ENCODE data around the gene PFDN5. TPM values are rescaled to one million over a fixed set of nuclear protein-coding genes. Genes with fewer than 3 reads are reported as not detected.

The PFDN5 gene
- total and polyA plus RNA-seq, 9 of the 15 experiments (the other 6 are each of a cell fraction or from before 2014, with no cell fraction given), result 361 to 1,636 (median 742) TPM

GRCh38 chr12:53295070-53295890 lies at the start of gene PFDN5 (continued):
- TF ChIP-seq POLR2H (tag; IDR thresholded peaks at IDR 0.05; ENCODE audit: low read depth) (peak; percentile 75), SMARCE1 (IDR thresholded peaks at IDR 0.05) (peak; percentile 12; the same call in 1 of the 2 replicates), TEAD4 (IDR thresholded peaks at IDR 0.05; ENCODE audit: low read length) (no peak), TEAD4 (CRISPR knock-in tag; IDR thresholded peaks at IDR 0.05; ENCODE audit: borderline replicate concordance) (no peak), ZNF253 (CRISPR knock-in tag; conservative IDR thresholded peaks at IDR 0.05) (no peak), RBM34 (IDR thresholded peaks at IDR 0.05; ENCODE audit: borderline replicate concordance, insufficient read depth, low read length) (no peak), ZBTB33 (CRISPR knock-in tag; IDR thresholded peaks at IDR 0.05) (no peak), ELK1 (CRISPR knock-in tag; IDR thresholded peaks at IDR 0.05) (no peak), ZFP91 (CRISPR knock-in tag; IDR thresholded peaks at IDR 0.05) (no peak), CBX5 (IDR thresholded peaks at IDR 0.05; ENCODE audit: borderline replicate concordance, low read depth) (no peak), TBP (optimal IDR thresholded peaks at IDR 0.05; ENCODE audit: low read depth, low read length) (peak; percentile 84), PHF21A (IDR thresholded peaks at IDR 0.05; ENCODE audit: borderline replicate concordance, low read depth) (no peak), MBD2 (IDR thresholded peaks at IDR 0.05; ENCODE audit: borderline replicate concordance, low read depth) (no peak), HDGF (IDR thresholded peaks at IDR 0.05) (no peak), DNMT1 (IDR thresholded peaks at IDR 0.05) (no peak), POLR2A (conservative IDR thresholded peaks at IDR 0.05) (peak; percentile 92), CREM (IDR thresholded peaks at IDR 0.05; ENCODE audit: low read depth) (peak; percentile 93), XRCC3 (IDR thresholded peaks at IDR 0.05) (no peak)
- TF ChIP-seq, protein P1, sequence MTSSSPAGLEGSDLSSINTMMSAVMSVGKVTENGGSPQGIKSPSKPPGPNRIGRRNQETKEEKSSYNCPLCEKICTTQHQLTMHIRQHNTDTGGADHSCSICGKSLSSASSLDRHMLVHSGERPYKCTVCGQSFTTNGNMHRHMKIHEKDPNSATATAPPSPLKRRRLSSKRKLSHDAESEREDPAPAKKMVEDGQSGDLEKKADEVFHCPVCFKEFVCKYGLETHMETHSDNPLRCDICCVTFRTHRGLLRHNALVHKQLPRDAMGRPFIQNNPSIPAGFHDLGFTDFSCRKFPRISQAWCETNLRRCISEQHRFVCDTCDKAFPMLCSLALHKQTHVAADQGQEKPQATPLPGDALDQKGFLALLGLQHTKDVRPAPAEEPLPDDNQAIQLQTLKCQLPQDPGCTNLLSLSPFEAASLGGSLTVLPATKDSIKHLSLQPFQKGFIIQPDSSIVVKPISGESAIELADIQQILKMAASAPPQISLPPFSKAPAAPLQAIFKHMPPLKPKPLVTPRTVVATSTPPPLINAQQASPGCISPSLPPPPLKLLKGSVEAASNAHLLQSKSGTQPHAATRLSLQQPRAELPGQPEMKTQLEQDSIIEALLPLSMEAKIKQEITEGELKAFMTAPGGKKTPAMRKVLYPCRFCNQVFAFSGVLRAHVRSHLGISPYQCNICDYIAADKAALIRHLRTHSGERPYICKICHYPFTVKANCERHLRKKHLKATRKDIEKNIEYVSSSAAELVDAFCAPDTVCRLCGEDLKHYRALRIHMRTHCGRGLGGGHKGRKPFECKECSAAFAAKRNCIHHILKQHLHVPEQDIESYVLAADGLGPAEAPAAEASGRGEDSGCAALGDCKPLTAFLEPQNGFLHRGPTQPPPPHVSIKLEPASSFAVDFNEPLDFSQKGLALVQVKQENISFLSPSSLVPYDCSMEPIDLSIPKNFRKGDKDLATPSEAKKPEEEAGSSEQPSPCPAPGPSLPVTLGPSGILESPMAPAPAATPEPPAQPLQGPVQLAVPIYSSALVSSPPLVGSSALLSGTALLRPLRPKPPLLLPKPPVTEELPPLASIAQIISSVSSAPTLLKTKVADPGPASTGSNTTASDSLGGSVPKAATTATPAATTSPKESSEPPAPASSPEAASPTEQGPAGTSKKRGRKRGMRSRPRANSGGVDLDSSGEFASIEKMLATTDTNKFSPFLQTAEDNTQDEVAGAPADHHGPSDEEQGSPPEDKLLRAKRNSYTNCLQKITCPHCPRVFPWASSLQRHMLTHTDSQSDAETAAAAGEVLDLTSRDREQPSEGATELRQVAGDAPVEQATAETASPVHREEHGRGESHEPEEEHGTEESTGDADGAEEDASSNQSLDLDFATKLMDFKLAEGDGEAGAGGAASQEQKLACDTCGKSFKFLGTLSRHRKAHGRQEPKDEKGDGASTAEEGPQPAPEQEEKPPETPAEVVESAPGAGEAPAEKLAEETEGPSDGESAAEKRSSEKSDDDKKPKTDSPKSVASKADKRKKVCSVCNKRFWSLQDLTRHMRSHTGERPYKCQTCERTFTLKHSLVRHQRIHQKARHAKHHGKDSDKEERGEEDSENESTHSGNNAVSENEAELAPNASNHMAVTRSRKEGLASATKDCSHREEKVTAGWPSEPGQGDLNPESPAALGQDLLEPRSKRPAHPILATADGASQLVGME (CRISPR knock-in tag; IDR thresholded peaks at IDR 0.05), result 0 out of 2 replicates have a peak, but pooled peaks have one; percentile 61

Data from K562 (cell line).